ENCODE data around the gene BCL7A. TPM values are rescaled to one million over a fixed set of nuclear protein-coding genes. Genes with fewer than 3 reads are reported as not detected.

BCL7A gene
- total RNA-seq, 4 donors from 2014 or later: 2.8 to 4.9 (median 3.4) TPM

GRCh38 chr12:122028905-122029560, 7.3 kb downstream of the BCL7A start:
- no peak for ATAC-seq (ENCODE audit: low FRiP score)
- no peak for TF ChIP-seq CTCF (IDR thresholded peaks at IDR 0.05)

GRCh38 chr12:122029620-122030423, 8.1 kb downstream of the BCL7A start:
- no peak for DNase-seq (ENCODE audit: low spot score)
- no peak for ATAC-seq (ENCODE audit: low FRiP score)
- TF ChIP-seq CTCF (IDR thresholded peaks at IDR 0.05): no peak

More at GRCh38 chr12:122028905-122029560, 7.3 kb downstream of the BCL7A start:
- DNase-seq (ENCODE audit: low spot score): no peak

- no peak for DNase-seq (ENCODE audit: low spot score)
- no peak for ATAC-seq (ENCODE audit: low FRiP score)
- no peak for TF ChIP-seq CTCF (IDR thresholded peaks at IDR 0.05)
Observed at GRCh38 chr12:122030424-122031035, 8.8 kb downstream of the BCL7A start.

- no peak for TF ChIP-seq CTCF (IDR thresholded peaks at IDR 0.05)
- DNase-seq (ENCODE audit: low spot score) (peak; percentile 41), ATAC-seq (ENCODE audit: low FRiP score) (peak; percentile 41)
Observed at GRCh38 chr12:122031342-122032216, 9.9 kb downstream of the BCL7A start.

GRCh38 chr12:122032580-122032979, 10.9 kb downstream of the BCL7A start:
- DNase-seq (ENCODE audit: low spot score): no peak
- ATAC-seq (ENCODE audit: low FRiP score): no peak
- no peak for TF ChIP-seq CTCF (IDR thresholded peaks at IDR 0.05)

GRCh38 chr12:122035292-122035691, 13.6 kb downstream of the BCL7A start:
- no peak for TF ChIP-seq CTCF (IDR thresholded peaks at IDR 0.05)
- DNase-seq (ENCODE audit: low spot score) (no peak), ATAC-seq (ENCODE audit: low FRiP score) (peak; percentile 37)

All from omental fat pad (tissue), 4 donors.